Measurements from ENCODE around the gene CDH23. TPM values are rescaled to one million over a fixed set of nuclear protein-coding genes. Genes with fewer than 3 reads are reported as not detected.

Gene CDH23
- polyA plus RNA-seq, 1 donor (not counting 4 experiments of a cell fraction or from before 2014, with no cell fraction given) = 0.01 TPM

DNA sequence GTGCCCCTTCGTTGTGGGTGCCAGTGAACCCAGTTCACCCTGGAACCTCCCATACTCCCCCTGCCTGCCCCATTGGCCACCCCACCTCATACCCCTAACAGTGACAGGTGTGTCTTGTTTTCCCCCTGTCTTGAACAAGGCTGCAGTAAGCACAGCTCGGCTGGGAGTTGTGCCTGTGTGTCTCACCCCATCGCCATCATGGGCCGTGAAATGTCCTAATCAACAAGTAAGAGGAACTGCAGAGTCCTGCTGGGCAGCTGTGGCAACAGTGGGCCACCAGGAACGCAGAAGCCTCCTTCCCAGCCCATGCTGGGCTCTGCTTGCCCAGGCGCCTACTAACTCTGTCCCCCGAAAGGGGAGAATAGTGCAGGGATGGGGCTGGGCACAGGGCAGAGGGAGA lies 231.2 kb downstream of the CDH23 start:
- dilution Hi-C loops (cut with MboI; ENCODE audit: extremely low pct_ligation_motif_present, low sequenced_read_pairs) = no loop called here
- H3K4me1 ChIP-seq (ENCODE audit: control insufficient read depth, extremely low read depth, insufficient read depth, low read length) = no peaks in the 10 kb centered on the region
- H3K36me3 ChIP-seq (ENCODE audit: control insufficient read depth in 2 of 2, extremely low read depth in 1 of 2, insufficient read depth in 2 of 2, low read length in 2 of 2) = no peaks in the 10 kb centered on the region
- H4K20me1 ChIP-seq (ENCODE audit: control insufficient read depth, extremely low read depth, insufficient read depth, low read length) = no peaks in the 10 kb centered on the region
- no peak overlapping the region for H3K4me3 ChIP-seq (ENCODE audit: control insufficient read depth in 2 of 3, extremely low read depth in 1 of 3, insufficient read depth in 2 of 3, low read depth in 1 of 3, low read length in 3 of 3)
- H2AFZ ChIP-seq (ENCODE audit: control insufficient read depth, low read length) = no peak overlapping the region
- TF ChIP-seq, protein P1, sequence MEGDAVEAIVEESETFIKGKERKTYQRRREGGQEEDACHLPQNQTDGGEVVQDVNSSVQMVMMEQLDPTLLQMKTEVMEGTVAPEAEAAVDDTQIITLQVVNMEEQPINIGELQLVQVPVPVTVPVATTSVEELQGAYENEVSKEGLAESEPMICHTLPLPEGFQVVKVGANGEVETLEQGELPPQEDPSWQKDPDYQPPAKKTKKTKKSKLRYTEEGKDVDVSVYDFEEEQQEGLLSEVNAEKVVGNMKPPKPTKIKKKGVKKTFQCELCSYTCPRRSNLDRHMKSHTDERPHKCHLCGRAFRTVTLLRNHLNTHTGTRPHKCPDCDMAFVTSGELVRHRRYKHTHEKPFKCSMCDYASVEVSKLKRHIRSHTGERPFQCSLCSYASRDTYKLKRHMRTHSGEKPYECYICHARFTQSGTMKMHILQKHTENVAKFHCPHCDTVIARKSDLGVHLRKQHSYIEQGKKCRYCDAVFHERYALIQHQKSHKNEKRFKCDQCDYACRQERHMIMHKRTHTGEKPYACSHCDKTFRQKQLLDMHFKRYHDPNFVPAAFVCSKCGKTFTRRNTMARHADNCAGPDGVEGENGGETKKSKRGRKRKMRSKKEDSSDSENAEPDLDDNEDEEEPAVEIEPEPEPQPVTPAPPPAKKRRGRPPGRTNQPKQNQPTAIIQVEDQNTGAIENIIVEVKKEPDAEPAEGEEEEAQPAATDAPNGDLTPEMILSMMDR (optimal IDR thresholded peaks at IDR 0.05 in 1 of 3, IDR thresholded peaks at IDR 0.05 in 1 of 3, conservative IDR thresholded peaks at IDR 0.05 in 1 of 3; ENCODE audit: extremely low read depth in 1 of 3, insufficient read depth in 2 of 3, low read length in 3 of 3) = no peak
- no peak for TF ChIP-seq EZH2 (IDR thresholded peaks at IDR 0.05; ENCODE audit: low read length)
- DNase-seq (ENCODE audit: low read depth, low spot score) = no peak
- H3K9me3 ChIP-seq (ENCODE audit: control insufficient read depth, low read depth, low read length) = no peaks in the 10 kb centered on the region
- no peaks in the 10 kb centered on the region for H3K79me2 ChIP-seq (ENCODE audit: control insufficient read depth, insufficient read depth, low read length)
- no peak overlapping the region for H3K4me2 ChIP-seq (ENCODE audit: control insufficient read depth, extremely low read depth, insufficient read depth, low read depth, low read length)
- no peak for FAIRE-seq
- H3K27me3 ChIP-seq (ENCODE audit: control insufficient read depth, extremely low read depth, insufficient read depth, low read length) = peaks cover 16% of the 10 kb centered on the region
- H3K27ac ChIP-seq (ENCODE audit: control insufficient read depth, insufficient read depth, low read length) = no peak overlapping the region
- no peak overlapping the region for H3K9ac ChIP-seq (ENCODE audit: control insufficient read depth, extremely low read depth, insufficient read depth, low read length)
- no peaks in the 10 kb centered on the region for H3K9me1 ChIP-seq (ENCODE audit: control insufficient read depth, extremely low read depth, insufficient read depth, low read length)

DNA sequence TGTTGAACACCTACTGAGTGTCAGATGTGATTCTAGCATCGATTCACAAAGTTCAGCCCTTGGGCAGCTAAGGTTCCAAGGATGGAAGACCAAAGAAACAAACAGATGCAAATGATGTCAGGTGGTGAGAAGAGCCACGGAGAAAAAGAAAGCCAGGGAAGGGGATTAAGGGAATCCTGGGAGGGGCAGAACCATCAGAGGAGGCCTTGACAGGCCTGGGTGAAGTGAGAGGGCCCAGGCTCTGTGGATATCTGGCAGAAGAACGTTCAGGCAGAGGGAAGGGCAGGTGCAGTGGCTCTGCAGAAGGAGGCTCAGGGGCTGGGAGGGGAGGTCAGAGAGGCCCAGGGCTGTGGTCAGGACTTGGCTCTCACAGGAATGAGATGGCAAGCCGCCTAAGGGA lies 232.4 kb downstream of the CDH23 start:
- FAIRE-seq (no peak), DNase-seq (ENCODE audit: low read depth, low spot score) (no peak)
- Histone ChIP-seq H3K79me2 (ENCODE audit: control insufficient read depth, insufficient read depth, low read length) (no peaks in the 10 kb centered on the region), H2AFZ (ENCODE audit: control insufficient read depth, low read length) (no peak overlapping the region), H3K4me2 (ENCODE audit: control insufficient read depth, extremely low read depth, insufficient read depth, low read depth, low read length) (no peak overlapping the region), H3K4me1 (ENCODE audit: control insufficient read depth, extremely low read depth, insufficient read depth, low read length) (no peaks in the 10 kb centered on the region), H3K4me3 (ENCODE audit: control insufficient read depth in 2 of 3, extremely low read depth in 1 of 3, insufficient read depth in 2 of 3, low read depth in 1 of 3, low read length in 3 of 3) (no peak overlapping the region), H3K36me3 (ENCODE audit: control insufficient read depth in 2 of 2, extremely low read depth in 1 of 2, insufficient read depth in 2 of 2, low read length in 2 of 2) (no peaks in the 10 kb centered on the region), H3K9me1 (ENCODE audit: control insufficient read depth, extremely low read depth, insufficient read depth, low read length) (no peaks in the 10 kb centered on the region), H3K27ac (ENCODE audit: control insufficient read depth, insufficient read depth, low read length) (no peak overlapping the region), H3K9ac (ENCODE audit: control insufficient read depth, extremely low read depth, insufficient read depth, low read length) (no peak overlapping the region), H3K27me3 (ENCODE audit: control insufficient read depth, extremely low read depth, insufficient read depth, low read length) (peaks cover 21% of the 10 kb centered on the region), H3K9me3 (ENCODE audit: control insufficient read depth, low read depth, low read length) (no peaks in the 10 kb centered on the region), H4K20me1 (ENCODE audit: control insufficient read depth, extremely low read depth, insufficient read depth, low read length) (no peaks in the 10 kb centered on the region)
- dilution Hi-C loops (cut with MboI; ENCODE audit: extremely low pct_ligation_motif_present, low sequenced_read_pairs) = no loop called here
- TF ChIP-seq, protein P1 (optimal IDR thresholded peaks at IDR 0.05 in 1 of 3, IDR thresholded peaks at IDR 0.05 in 1 of 3, conservative IDR thresholded peaks at IDR 0.05 in 1 of 3; ENCODE audit: extremely low read depth in 1 of 3, insufficient read depth in 2 of 3, low read length in 3 of 3) = no peak
- TF ChIP-seq EZH2 (IDR thresholded peaks at IDR 0.05; ENCODE audit: low read length) = no peak
